Muscle of back (tissue), 13 donors: Measurements from ENCODE around the gene SOX21. TPM values are rescaled to one million over a fixed set of nuclear protein-coding genes. Genes with fewer than 3 reads are reported as not detected.
"Not testable (repeated sequence)": the region's sequence is repeated elsewhere in the genome, so short reads cannot be mapped to it uniquely, and the experiment has no call there.

Experiments
- DNase-seq, 3 donors: peaks; one replicate each; pipeline versions ENCODE4 v3.0.0 to v3.0.0-alpha.2; 2013
- long read RNA-seq, 9 donors: transcript quantifications; one replicate each; lab custom pipeline, GENCODE V29; 2026
- polyA plus RNA-seq, 10 donors: library from polyadenylated mRNA; unstranded; fragments of 120-200 nt; gene quantifications; one replicate each; pipeline ENCODE4 v1.2.1, GENCODE V29; 2013; ENCODE audit not compliant: insufficient read length in 10 of 10

SOX21 gene
- 1 to 10 TPM in 2 of 10 donors, under 1 TPM in 2, not detected in 6; 0.04 to 4.9 (median 1.9) TPM for polyA plus RNA-seq
- long read RNA-seq, donor 1: 0 reads
- long read RNA-seq, donor 2: 0 reads
- long read RNA-seq, donor 3: 0 reads
- long read RNA-seq, donor 4: 0 reads
- long read RNA-seq, donor 5: 0 reads
- long read RNA-seq, donor 6: 0 reads
- long read RNA-seq, donor 7: 0 reads
- long read RNA-seq, donor 8, partial matches to known transcripts: 0 of 4 reads
- long read RNA-seq, donor 8, other reads (novel, unspliced or antisense): 0 of 4 reads
- long read RNA-seq, donor 9: 0 reads

DNA sequence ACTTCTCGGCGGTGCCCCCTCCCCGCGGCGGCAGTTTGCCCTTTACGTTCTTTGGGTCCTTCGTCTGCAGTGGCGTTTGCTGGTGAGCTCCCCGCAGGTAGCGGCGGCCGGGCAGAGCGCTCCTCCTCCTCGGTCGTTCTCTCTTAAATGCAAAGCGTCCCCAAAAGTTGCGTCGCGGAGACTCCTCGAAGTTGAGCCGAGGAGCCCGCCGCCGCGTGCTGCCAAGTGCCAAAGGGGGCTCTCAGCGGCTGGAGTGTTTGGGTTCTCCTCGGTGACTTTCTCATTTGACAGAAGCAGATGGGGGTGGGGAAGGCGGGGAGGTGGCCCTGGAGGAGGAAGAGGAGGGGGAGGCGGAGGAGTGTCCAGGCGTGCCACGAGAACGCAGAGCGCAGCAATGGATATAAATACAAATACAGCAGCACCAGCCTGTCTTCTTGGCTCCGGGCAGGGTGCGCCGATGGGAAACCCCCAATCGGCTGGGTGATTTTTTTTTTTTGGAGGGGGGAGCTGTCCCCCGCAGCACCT lies at the start of gene SOX21:
SOX21 (minus strand) TSS at position 259 of the 525 bp plus-strand sequence. CDS start 496 bp downstream, outside the sequence.
- DNase-seq: peak in 1 of 3 donors; percentile 66

DNA sequence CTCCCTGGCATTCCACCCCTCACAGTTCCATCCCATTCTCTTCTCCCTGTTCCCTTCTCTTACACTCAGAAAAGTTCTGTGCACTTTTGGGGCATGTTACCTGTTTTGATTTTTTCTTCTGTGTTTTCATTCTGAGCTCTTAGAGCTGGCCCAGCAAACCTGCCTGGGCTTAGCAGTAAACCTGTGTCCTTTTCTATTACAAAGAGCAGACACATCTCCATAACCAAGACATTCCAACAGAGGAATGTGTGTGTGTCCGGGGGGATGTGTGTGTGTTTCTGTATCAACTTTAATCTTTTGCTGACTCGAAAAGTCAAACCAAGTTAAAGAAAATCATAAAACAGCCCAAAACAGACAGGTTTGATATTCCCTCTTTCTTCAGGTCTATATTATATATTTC lies 49.1 kb upstream of the SOX21 start:
- DNase-seq: no peak

DNA sequence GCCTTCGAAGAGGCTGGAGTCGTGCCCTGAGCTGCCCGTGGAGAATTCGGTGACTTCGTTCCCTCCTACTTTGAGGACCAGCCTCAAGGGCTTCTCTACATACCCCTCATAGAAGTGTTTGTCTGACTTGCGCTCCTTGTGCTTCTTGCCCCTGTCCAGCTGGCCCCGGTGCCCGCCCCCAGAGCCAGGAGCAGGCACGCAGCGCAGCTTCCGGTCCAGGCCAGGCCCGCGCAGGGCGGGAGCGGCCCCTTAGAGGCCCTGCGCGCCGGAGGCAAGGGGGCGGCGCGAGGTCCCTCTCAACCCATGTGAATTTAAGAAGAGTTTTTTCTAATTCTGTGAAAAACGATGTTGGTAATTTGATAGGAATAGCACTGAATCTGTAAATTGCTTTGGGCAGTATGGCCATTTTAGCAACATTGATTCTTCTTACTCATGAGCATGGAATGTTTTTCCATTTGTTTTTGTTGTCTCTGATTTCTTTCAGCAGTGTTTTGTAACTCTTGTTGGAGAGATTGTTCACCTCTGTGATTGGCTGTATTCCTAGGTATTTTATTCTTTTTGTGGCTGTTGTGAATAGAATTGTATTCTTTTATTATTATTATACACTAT lies 46.9 kb upstream of the SOX21 start:
- DNase-seq: no peak

DNA sequence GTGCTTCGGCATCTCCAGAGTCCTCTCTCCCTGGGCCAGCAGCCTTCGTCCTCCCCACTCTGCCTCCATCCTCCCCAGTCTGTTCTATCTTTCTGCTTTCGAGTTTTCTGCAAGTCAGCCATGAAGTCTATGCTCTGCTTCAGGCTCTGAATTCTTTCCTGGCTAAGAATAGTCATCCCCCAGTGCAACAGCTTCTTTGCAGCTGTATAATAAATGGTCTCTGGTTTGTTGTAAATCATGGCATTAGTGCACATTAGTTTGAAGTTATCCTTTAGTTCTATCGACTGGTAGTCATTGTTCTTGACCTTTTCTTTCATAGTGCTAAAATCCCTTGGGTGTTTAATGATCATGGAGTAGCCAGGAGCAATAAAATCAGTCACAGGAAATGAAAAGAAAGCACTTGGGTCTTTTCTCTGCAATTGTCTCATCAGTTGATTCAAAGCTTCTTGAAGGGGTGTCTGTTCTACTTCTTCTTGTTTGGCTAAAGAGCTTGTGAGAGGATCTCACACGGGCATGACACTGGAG lies 46.2 kb upstream of the SOX21 start:
- DNase-seq: no peak

DNA sequence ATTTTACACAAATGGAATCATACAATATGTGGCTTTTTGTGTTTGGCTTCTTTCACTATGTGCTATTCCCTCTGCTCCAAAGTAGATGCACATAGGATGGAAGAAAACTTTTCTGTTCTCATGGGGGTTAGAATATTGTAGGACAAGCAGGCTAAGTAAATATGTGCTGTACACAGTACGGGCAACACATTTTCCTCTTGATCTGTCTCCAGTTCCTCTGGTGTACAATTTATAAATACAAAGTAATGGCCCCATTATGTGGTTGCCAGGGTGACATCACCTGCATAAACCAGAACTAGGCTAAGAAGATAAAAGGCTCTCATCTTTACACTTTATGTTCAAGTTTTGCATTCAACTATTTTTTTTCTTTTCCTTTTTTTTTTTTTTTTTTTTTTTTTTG lies 41.0 kb upstream of the SOX21 start:
- no peak for DNase-seq

DNA sequence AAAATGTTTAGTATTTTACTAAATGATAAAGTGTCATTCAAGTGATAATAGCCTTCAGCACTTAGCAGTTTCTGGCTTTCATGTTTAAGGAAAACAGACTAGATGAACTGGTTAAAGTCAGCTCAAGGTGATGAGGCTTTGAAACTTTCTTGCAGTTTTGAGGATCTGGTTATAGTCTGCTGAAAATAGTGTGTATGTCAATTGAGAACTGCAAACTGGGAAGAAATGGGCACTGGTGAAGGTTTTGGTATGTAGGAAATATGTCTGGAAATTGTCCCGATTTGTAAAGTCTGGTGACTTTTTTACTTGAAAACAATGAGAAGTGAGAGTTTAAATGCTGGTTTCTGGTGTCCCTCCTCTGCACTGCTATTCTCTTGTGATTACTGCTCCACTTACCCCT lies 36.8 kb upstream of the SOX21 start:
- no peak for DNase-seq

DNA sequence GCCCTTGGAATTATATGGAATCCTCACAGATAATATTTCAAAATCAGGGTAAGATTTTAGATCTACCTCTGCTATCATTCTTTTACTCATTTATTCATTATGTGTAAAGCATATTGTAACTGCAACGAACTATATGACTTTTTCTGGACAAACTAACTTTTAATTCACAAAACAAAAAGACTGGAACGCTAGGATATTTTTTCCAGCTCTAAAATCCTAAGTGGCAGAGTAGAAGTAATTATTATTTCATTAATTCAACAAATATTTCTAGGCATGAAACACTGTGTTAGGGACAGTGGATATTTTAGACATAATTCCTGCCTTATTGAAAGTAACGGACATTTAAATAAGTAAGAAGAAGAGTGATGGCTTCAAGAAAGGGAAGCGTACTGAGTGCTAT lies 26.9 kb upstream of the SOX21 start:
- no peak for DNase-seq

DNA sequence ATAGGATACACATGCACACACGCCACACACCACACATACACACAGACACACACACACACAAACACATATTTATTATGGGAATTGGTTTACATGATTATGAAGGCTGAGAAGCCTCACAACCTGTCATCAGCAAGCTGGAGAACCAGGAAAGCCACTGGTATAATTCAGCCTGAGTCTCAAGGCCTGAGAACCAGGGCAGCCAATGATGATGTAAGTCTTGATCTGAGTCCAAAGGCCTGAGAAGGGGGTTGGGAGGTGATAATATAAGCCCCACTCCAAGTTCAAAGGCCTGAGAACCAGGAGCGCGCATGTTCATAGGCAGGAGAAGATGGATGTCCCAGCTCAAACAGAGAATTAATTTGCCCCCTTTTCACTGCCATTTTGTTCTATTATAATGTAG lies 18.7 kb upstream of the SOX21 start:
- no peak for DNase-seq

DNA sequence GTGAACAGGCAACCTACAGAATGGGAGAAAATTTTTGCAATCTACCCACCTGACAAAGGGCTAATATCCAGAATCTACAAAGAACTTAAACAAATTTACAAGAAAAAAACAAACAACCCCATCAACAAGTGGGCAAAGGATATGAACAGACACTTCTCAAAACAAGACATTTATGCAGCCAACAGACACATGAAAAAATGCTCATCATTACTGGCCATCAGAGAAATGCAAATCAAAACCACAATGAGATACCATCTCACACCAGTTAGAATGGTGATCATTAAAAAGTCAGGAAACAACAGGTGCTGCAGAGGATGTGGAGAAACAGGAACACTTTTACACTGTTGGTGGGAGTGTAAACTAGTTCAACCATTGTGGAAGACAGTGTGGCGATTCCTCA lies 17.6 kb upstream of the SOX21 start:
- DNase-seq: not testable (repeated sequence)

DNA sequence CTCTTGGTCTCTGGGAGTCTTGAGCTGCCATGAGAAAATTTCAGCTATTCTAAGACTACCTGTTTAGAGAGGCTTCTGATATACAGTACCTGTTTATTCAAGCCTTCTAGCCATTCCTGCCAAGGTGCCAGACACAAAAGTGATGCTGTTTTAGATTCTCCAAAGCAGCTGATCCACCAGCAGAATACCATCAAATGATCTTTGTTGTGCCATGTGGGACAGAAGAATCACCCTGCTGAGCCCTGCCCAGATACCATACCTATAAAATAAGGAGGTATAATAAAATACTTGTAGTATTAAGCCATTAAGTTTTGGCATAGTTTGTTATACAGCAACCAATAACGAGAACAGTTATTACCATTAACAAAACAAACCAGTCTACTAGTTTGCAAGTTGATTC lies 14.1 kb upstream of the SOX21 start:
- DNase-seq: no peak

DNA sequence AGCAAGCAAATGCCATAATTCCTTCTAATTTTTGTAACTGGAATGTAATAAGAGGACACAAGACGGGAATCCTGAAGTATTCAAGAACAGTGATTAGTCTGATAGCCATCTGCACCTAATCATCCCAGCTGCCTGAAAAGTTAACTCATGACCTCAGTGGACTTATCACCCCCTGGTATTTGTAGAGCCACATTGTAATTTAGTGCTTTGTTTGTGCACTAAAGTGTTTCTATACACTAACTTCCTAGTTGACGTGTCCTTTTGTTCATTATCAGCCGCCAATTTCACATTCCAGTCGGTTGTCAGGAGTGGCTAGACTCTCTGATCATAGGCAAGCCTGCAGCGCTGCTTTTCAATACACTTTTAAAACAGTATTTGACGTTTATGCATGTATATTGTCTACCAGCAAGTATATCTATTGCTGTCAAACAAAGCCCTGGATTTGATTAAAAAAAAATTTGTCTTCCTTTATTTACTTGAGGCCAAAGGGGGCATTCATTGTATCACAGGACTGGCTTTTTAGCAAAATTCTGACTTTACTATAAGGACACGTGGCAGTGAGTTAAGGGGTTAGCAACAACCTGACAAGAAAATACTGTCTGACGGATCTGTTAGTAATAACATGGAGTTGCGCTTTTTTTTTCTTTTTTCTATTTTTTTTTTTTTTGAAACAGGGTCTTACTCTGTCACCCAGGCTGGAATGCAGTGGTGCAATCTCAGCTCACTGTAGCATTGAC lies 10.4 kb upstream of the SOX21 start:
- DNase-seq: no peak

DNA sequence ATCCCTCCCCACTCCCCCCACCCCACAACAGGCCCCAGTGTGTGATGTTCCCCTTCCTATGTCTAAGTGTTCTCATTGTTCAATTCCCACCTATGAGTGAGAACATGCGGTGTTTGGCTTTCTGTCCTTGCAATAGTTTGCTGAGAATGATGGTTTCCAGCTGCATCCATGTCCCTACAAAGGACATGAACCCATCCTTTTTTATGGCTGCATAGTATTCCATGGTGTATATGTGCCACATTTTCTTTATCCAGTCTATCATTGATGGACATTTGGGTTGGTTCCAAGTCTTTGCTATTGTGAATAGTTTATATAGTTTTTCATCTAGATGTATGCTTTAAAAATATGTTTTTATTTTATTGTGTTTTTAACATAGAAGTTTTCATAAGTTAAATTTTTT lies 6.4 kb upstream of the SOX21 start:
- DNase-seq: not testable (repeated sequence)

DNA sequence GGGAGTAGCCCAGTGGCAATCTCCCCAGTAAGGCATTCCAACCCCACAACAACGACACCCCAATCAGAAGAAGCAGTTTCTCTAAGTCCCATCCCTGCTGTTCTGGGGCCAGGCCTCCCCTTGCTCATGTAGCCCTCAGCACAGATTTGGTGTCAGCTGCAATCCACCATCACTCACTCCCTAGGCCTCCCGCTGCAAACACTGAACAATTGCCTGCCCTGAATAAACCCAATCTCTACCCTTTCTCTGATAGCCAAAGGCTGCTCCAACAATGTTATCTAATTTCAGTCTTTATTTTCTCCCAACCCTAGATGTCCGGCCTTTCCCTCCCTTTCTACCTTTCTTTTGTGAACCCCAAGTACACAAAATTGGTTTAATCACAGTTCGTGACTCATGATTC lies 5.6 kb upstream of the SOX21 start:
- no peak for DNase-seq

DNA sequence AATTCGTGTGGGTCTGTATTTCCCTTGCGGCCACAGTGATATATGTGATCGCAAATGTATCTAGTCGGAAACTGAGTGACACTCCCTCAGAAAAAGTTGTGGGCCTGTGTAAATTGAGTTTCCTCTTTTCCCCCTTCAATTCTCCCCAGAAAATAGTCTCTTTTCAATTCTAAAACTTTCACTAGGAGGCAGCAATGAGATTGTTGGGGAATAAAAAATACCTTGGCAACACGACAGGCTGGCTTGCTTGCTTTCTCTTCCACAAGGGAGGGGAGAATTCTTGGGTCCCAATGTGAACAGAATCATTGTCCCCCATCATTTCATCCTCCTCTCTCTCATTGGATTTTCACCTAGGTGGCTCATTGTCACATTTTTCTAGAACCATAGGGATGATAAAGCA lies 3.7 kb upstream of the SOX21 start:
- peak in 1 of 3 donors; percentile 14 for DNase-seq

DNA sequence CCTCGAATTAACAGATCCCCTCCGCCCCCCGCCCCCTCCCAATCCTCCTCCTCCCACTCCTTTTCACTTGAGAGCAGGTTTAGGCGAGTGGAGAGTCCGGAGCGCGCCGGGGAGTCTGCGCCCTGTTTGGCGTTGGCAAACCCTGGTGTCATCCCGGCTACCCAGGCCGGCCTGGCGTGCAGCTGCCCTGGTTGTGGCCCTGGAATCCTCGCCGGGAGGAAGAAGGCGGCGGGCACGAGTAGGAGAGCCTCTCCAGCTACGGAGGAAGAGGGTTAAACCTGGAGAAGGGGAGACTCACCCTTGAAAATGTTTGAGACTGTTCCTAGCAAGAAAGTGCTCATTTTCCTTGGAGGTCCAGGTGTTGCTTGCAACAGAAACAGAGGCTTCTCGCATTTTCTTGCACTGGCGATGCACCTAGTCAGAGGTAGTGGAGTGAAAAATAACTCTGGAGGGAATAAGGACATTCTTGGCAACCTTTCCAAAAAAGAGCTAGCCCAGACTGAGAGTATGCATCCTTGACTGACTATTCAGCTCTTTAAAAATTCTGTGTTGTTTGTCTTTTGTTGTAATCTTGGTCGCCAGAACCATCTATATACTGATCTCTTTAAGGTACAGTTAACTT lies 1.3 kb upstream of the SOX21 start:
- peak in 1 of 3 donors; percentile 15 for DNase-seq

DNA sequence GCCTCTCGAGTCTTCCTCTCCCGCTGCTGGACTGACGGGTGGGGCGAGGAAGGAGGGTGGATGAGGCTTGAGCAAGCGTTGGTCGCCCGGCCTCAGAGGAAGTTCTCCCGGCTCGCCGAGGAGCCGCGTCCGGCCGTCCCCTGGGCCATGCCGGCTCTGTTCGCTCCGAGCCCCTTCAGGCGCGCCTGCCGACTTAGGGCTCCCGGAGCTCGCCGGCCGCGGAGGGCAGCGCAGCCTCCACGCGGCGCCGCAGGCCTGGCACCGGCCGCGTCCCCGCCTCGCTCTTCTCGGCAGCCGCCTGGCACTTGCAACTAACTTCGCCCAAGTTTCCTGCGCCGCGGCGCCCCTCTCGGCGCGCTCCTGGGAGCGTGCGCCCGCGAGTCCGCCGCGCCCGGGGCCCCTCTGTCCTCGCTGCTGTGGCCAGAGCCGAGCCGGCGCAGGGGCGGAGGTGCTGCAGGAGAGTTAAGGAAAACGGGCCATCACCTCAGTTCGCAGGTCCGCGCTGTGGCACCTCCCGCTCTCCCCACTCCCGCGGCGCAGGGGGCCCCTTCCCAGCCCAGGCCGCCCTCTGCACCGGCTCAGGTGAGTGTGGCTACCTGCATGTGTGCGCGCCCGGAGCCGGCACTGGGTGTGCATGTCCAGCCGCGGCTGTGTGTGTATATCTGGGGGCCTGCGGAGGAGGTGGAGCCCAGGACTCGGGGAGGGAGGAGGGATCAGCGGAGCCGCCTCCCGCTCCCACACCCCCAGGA lies 641 bp upstream of the SOX21 start:
- peak in 1 of 3 donors; percentile 66 for DNase-seq

DNA sequence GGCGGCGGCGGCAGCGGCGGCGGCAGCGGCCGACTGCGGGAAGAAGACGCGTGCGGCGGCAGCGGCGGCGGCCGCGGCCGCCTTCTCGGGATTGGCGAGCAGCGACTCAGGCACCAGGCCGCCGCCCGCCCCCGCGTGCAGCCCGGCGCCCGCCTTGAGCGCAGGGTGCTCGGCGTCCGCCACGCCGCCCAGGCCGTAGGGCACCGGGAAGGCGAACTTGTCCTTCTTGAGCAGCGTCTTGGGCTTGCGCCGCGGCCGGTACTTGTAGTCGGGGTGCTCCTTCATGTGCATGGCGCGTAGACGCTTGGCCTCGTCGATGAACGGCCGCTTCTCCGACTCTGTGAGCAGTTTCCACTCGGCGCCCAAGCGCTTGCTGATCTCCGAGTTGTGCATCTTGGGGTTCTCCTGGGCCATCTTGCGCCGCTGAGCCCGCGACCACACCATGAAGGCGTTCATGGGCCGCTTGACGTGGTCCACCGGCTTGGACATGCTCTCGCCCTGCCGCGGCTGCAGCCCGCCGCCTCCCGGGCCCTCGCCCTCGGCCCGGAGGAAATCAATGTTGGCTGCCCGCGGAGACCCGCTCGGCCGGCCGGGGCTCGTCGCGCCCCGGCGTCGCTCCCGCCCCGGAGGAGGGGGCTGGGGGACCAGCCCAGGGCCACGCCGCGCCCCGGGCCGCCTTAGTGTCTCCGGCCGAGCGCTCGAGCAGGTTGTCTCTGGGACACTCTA lies 621 bp downstream of the SOX21 start:
- DNase-seq: peak in 1 of 3 donors; percentile 76

DNA sequence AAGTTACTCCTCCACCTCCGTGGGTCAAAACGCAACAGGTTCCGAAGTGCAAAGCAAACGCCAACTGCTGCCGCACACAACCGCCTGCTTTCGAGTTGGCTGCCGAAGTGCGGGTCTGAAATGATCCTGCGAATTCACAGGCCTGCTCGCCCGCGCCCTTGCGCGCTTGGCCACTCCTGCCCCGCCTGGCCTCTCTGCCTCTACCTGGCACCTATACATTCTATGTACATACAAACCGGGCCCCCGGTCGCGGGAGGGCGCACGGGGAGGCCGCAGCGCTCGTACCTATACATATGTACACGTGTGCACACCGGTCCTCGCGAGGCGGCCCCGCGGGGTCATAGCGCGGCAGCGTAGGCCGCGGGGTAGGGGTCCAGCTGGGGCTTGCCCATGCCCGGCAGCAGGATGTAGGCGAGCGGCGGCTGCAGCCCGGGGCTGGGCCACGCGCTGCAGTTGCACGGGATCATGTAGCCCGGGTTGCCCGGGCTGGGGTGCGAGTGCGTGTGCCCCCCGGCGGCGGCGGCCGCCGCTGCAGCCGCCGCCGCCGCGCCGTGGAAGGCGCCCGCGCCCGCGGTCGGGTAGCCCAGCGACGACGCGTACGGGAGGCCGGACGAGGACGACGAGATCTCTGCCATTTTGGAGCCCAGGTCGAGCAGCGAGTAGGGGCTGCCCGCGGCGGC lies 1.3 kb downstream of the SOX21 start:
- peak in 1 of 3 donors; percentile 53 for DNase-seq

DNA sequence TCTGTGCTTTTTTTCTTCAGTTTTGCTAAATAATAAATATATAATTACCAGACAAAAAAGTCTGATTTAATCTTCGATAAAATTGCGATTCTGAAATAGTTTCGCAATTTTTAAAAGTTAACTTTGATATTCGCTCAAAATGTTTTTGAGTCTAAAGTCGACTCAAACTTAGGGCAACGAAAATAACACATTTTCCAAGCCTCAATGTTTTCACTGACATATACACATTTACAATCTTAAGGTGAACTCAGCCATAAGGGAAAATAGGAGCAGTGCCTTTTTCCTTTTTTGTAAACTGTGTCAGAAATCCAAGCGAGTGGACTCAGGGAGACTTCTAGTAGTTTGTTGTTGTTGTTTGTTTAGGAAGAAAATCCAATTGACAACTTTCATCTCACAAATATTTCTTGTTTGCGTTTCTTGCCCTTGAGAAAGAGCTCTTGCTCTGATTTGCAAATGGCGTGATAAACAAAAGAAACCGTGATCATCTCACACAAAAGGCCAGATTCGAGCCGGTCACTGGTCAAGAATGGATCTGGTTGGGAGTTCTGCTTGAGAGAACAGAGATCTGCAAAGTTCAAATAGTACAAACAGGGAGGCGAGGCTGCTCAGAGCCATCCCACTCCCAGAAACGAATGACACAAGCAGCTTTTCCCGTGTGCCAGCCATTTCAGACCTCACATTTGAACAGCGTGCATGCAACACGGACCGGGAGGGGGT lies 2.1 kb downstream of the SOX21 start:
- peak in 1 of 3 donors; percentile 75 for DNase-seq
